Esophagus squamous epithelium (tissue), 4 donors: ENCODE measurements around the gene ODC1.

Source experiments
- CTCF ChIP-seq, 6 experiments: fragments of 450-650 bp in 4 of 6; fragments of 200-600 bp in 2 of 6; sonication (generic) in 2 of 6; IDR thresholded peaks; one replicate each; pipeline ENCODE4 v1.5.1; 2016 to 2019; ENCODE audit warnings: antibody characterized with exemption in 6 of 6, mild to moderate bottlenecking in 4 of 6, moderate library complexity in 4 of 6
- POLR2A ChIP-seq, 4 donors: fragments of 450-650 bp; IDR thresholded peaks; one replicate each; pipeline ENCODE4 v1.6.1; 2017; ENCODE audit warnings: antibody characterized with exemption in 4 of 4, mild to moderate bottlenecking in 4 of 4, moderate library complexity in 3 of 4

- TF ChIP-seq CTCF (IDR thresholded peaks at IDR 0.05) (no peak), POLR2A (IDR thresholded peaks at IDR 0.05) (no peak)
Measured at GRCh38 chr2:10413991-10414451, 34.1 kb downstream of the ODC1 start.
